GM10847 (cell line): Measurements from ENCODE around the gene OR8D1.

Experiments used
- POLR2A ChIP-seq: IDR thresholded peaks from 2 replicates; pipeline ENCODE4 v1.6.1; 2011; ENCODE audit not compliant: insufficient read length; ENCODE audit errors: extremely low read depth

The OR8D1 gene

DNA sequence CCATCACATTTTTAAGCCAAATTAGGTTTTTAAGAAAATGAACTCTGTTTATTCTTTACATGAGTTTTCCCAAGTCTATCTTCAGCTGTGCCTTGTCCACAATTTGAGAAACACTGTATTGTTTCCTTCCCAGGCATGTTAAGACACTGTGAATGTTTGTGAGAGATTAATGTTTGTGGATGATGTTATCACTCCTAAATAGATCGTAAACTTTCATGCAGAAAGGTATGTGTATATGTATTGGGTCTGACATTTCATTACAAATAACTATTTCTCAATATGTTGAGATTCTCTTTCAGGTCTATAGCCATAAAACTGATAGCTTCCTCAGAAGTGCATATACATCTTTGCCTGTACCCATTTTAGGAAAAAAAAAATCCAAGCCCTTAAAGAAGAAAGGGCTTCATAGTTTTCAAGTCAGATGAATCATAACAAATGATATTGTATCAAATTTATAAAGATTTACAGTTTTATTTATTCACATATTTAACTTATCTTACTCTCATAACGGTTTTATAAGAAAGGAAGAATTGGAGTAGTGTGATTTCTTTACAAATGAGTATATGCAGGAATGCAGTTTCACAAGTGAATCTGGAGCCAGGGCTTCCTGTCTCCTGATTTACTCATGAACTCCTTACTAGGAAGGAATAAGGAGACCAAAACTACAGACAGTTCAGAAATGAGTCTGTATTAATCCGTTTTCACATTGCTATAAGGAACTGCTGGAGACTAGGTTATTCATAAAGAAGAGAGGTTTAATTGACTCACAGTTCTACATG lies 11.2 kb downstream of the OR8D1 start:
- TF ChIP-seq POLR2A, result no peak

DNA sequence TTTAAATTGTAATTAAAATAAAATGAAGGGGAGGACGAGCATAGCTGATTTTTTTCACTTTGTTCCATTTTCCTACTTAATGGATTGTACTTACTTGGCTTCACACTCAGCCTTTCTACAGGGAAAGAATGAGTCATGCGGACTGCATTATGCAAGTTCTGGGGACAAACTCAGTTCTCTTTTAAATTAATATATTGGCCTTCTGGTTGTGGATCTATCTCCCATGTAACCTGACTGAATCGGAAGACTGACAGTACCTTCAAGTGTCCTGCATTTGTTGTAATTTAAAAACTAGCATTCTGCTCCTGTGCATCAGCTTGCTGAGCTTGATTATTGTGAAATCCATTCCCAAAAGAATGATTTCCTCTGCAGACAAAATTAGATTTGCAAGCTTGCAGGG lies 12.2 kb downstream of the OR8D1 start:
- no peak for TF ChIP-seq POLR2A

DNA sequence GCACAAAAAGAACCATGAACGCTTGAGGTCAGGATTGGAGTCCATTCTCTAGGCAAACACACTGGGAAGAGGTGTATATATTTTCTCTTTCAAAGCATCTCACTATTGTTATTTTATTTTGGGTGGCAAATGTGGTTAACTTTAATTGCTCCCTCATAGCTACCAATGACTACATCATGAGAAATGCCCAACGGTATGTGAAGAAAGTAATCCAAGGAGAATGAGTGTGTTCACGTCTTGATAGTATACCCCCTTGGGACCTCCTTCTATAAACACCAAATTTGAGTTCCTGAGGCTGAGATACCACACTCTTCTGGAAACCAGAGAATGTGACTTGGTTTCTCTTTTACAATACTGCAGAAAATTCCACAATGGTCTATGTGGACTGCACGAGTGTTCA lies 15.8 kb downstream of the OR8D1 start:
- no peak for TF ChIP-seq POLR2A

DNA sequence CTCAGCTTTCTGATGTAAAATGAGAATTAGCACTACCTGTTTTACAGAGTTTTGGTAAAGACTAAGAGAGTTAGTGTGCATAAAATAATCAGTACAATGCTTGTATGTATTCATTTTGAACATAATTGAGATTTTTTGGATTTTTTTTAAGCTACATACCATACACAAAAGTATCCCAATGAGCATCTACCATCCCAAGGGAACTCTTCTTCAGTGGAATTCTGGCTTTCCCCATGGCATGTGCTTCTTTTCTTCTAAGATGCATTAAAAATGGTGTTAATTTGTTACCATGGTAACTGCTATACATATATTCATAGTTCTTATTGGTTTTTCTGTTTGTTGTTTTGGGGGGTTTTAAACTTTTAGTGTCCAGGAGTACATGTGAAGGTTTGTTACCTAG lies 17.7 kb downstream of the OR8D1 start:
- no peak for TF ChIP-seq POLR2A

DNA sequence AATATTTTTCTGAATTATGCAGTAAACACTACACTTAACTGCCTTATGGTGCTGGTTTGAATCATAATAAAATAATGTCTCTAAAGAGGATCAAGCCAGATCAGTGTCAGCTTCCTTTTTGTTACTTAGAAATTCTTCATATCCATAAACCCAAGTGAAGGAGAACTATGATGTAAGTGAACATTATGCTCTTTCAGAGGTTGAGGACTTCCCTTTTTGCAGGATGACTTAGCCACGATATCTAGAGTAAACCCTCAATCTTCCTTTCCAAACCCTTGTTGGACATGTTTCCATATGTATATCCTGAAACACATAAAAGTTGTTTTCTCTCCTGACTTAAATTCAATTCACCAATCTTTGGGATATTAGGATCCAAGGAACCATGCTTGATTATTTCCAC lies 19.1 kb downstream of the OR8D1 start:
- TF ChIP-seq POLR2A, result no peak

DNA sequence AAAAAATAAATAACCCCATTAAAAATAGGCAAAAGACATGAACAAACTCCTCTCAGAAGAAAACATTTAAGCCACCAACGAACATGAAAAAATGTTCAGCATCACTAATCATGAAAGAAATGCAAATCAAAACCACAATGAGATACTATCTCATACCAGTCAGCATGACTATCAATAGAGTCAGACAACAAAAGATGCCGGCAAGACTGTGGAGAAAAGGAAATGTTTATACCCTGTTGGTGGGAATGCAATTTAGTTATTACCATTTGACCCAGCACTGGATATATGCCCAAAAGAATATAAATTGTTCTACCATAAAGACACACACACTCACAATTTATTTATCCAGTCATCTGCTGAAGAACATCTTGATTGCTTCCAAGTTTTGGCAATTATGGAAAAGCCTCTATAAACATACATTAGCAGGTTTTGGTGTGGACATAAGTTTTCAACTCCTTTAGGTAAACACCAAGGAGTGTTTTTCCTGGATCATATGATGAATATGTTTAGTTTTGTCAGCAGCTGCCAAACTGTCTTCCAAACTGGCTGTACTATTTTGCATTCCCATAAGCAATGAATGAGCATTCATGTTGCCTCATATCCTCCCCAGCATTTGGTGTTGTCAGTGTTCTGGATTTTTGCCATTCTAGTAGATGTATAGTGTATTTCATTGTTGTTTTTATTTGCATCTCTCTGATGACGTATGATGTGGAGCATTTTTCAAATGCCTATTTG lies 28.0 kb downstream of the OR8D1 start:
- TF ChIP-seq POLR2A, result no peak

DNA sequence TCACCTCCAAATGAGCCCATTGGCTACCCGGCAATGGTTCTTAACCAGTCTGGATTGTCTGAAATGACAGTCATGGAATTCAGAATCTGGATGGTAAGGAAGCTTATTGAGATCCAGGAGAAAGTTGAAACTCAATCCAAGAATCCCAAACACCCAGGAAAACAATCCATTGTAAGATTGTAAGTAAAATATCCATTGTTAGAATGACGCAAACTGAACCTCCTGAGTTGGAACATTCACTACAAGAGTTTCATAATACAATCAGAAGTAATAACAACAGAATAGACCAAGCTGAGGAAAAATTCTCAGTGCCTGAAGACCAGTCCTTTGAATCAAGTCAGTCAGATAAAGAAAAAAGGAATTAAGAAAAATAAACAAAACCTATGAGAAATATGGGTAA lies 35.5 kb downstream of the OR8D1 start:
- TF ChIP-seq POLR2A, result no peak

DNA sequence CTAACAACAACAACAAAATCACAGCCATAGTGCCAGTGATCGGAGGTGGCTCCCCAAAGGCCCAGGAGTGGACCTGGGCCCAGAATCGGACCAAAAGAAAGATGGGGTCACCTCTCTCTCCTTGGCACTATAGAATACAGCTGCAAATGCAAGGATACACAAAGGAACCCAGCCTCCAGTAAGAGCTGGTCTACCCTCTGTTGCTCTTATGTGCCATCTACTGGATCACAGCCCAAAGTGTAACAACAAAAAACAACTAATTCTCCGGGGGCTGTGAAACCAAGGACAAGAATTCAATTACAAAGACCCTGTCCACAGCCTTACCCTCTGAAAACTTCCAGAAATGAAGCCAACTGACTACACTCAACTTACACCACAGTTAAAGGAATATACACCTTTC lies 35.9 kb downstream of the OR8D1 start:
- TF ChIP-seq POLR2A, result no peak

DNA sequence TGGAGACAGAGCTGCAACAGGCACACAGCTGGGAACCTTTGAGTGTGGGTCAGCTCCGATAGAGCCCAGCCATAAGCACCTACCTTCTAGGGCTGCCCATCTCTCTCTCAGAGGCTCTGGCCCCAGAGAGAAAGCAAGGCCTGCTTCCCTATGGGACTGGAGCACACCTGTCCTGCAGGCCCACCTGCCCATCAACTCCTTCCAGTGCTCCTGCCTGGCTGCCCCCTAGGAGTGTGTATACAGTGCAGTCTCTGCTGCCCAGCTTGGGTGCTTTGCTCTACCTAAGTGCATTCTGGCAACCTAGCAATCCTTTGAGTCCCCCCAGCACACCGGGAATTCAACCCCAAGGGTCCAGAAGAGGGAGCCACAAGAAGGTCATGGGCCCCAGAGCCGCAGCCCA lies 36.5 kb downstream of the OR8D1 start:
- TF ChIP-seq POLR2A, result no peak

DNA sequence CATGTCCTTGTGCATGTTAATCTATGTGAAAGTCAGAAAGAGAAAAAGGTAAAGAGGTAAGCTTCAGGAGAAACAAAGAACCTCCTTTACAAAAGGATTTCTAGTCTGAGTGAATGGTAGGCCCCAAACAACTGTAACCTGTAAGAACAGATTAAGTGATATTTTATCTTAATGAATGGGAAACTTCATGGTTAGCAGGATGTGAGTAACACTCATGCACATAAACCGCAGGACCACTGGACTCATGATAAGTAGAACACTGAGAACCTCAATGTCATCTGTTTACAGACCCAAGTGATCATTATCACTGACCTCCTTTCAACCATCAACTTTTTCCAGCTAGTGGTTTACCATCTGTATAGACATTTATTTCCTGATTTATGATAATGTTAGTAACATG lies 37.7 kb downstream of the OR8D1 start:
- TF ChIP-seq POLR2A, result no peak

DNA sequence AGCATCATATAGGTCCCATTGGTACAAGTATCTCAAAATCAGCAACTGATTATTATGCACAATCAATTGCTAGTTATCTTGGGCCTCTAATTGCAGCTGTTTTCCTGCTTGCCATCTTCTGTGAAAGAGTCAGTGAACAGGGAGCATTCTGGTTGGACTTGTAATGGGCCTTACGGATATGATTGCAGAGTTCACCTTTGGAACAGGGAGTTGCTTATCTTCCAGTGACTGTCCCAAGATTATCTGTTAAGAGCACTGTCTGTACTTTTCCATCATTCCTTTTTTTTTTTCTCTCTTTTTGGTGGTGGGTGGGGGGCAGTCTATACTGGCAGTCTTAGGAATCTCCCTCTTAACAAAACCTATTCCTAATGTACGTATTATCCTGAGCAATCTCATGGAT lies 39.7 kb downstream of the OR8D1 start:
- no peak for TF ChIP-seq POLR2A

DNA sequence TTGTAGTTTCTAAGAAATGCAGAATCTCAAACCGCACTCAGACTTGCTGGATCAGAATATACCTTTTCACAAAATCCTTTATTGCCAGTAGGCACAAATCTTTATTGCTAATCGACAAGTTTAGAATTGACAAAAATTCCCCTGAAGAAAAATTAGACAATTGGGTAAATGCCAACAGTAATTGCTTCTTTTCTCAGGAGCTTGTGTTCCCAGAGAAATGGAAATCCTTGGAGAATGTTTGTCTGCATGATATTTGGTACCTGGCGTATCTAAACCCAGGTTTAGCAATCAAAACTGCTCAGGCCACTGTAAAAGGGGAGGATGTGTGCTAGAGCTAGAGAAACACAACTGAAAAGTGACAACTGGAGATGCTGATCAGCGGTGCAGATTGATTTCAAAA lies 57.7 kb downstream of the OR8D1 start, which contains the start of gene OR8G5:
Gene OR8G5, plus strand, starts transcription at position 301 of the 400 bp plus-strand sequence. CDS start 8,556 bp downstream, outside the sequence.
- TF ChIP-seq POLR2A, result no peak
